HepG2 (cell line): Measurements from ENCODE around the gene DOCK1. TPM values are rescaled to one million over a fixed set of nuclear protein-coding genes. Genes with fewer than 3 reads are reported as not detected.

Experiments
- ATAC-seq: fragments of 200-7000 bp; cut with Tn5 transposase; 3 replicates; pipeline ENCODE4 v1.9.1; 2020; ENCODE audit warnings: mild to moderate bottlenecking, moderate library complexity
- BruUV-seq: library from RNA; stranded (reverse); fragments of 400-500 nt; replicated peaks from 2 replicates; lab custom pipeline; 2021; lab: Mats Ljungman, UMichigan
- CTCF ChIA-PET: fragments of 300-600 bp; formaldehyde crosslinking; extraction: SDS; loops from one replicate; lab custom pipeline; 2021; ENCODE audit warnings: low total read pairs, inconsistent platforms, low intra/inter-chr PET ratio; lab: Yijun Ruan, JAX
- POLR2A ChIA-PET: fragments of 350-600 bp; sonication (Branson Sonifier 250); formaldehyde crosslinking; loops from one replicate; lab custom pipeline; 2020; ENCODE audit warnings: antibody characterized with exemption, inconsistent platforms; lab: Yijun Ruan, JAX
- DNase-seq: peaks from one replicate; pipeline ENCODE4 v3.0.0-alpha.2; 2015; ENCODE audit warnings: low spot score
- FAIRE-seq: peaks from 3 replicates; lab custom pipeline; 2011; peaks lifted over from hg19 to GRCh38; lab: Jason Lieb, UNC
- H2AFZ ChIP-seq: one replicate; pipeline ENCODE4 v1.6.1; 2011; ENCODE audit warnings: low read length, inconsistent platforms
- H3K27ac ChIP-seq: fragments of 300-600 bp; 3 replicates; pipeline ENCODE4 v1.8.0; 2011; ENCODE audit warnings: mixed run types, mild to moderate bottlenecking, mixed read lengths, low read length, inconsistent platforms; ENCODE audit not compliant: insufficient read depth; ENCODE audit errors: extremely low read length
- H3K27me3 ChIP-seq, 2 experiments: fragments of 200-600 bp in 1 of 2; 2 replicates in 1 of 2; 3 replicates in 1 of 2; pipeline versions ENCODE4 v1.6.0 to v1.8.0; 2011; ENCODE audit warnings: low read length in 2 of 2, mild to moderate bottlenecking in 2 of 2, moderate library complexity in 2 of 2, inconsistent platforms in 1 of 2; ENCODE audit not compliant: insufficient read depth in 2 of 2, control insufficient read depth in 1 of 2
- H3K36me3 ChIP-seq, 2 experiments: fragments of 200-600 bp in 1 of 2; replicated peaks in 1 of 2; 2 replicates in 1 of 2; 3 replicates in 1 of 2; pipeline versions ENCODE4 v1.5.1 to v1.8.0; 2011; ENCODE audit warnings: low read length in 2 of 2, inconsistent platforms in 1 of 2; ENCODE audit not compliant: insufficient read depth in 2 of 2, control insufficient read depth in 1 of 2
- H3K4me1 ChIP-seq: 2 replicates; pipeline ENCODE4 v1.5.1; 2012; ENCODE audit warnings: low read length, inconsistent platforms; ENCODE audit not compliant: insufficient read depth
- H3K4me2 ChIP-seq: 2 replicates; pipeline ENCODE4 v1.6.0; 2011; ENCODE audit warnings: low read depth, low read length, inconsistent platforms
- H3K4me3 ChIP-seq, 3 experiments: fragments of 200-600 bp in 1 of 3; sonication (generic), shearing (Covaris generic) in 1 of 3; replicated peaks in 1 of 3; 2 replicates each; pipeline ENCODE4 v1.5.1; 2011 to 2016; ENCODE audit warnings: low read length in 3 of 3, inconsistent platforms in 2 of 3, low read depth in 2 of 3, mild to moderate bottlenecking in 2 of 3, control low read depth in 1 of 3, mixed read lengths in 1 of 3; ENCODE audit not compliant: insufficient read depth in 1 of 3
- H3K79me2 ChIP-seq: one replicate; pipeline ENCODE4 v1.6.1; 2011; ENCODE audit warnings: low read length, inconsistent platforms; ENCODE audit not compliant: insufficient read depth
- H3K9ac ChIP-seq: 2 replicates; pipeline ENCODE4 v1.6.0; 2011; ENCODE audit warnings: mild to moderate bottlenecking, low read depth, low read length, inconsistent platforms; ENCODE audit not compliant: insufficient read depth
- H3K9me3 ChIP-seq: 2 replicates; pipeline ENCODE4 v1.5.1; 2012; ENCODE audit warnings: mild to moderate bottlenecking, low read length
- H4K20me1 ChIP-seq: 2 replicates; pipeline ENCODE4 v1.6.0; 2011; ENCODE audit warnings: inconsistent platforms, mild to moderate bottlenecking, low read length, moderate library complexity; ENCODE audit not compliant: insufficient read depth
- KDM6A ChIP-seq: IDR thresholded peaks from 2 replicates; pipeline ENCODE4 v1.6.1; 2016; ENCODE audit warnings: low read depth
- KLF16 ChIP-seq, 2 experiments: sonication (generic) in 1 of 2; formaldehyde crosslinking in 1 of 2; IDR thresholded peaks; 2 replicates each; pipeline versions ENCODE4 v1.6.1 to v1.8.0; 2016 to 2023; ENCODE audit warnings: missing genetic modification reagents in 2 of 2, missing compliant biosample characterization in 1 of 2
- U2AF2 ChIP-seq: fragments of 200-400 bp; formaldehyde crosslinking; IDR thresholded peaks from 2 replicates; pipeline ENCODE4 v1.6.1; 2017; ENCODE audit warnings: low read depth, mild to moderate bottlenecking, low read length
- ZFP36 ChIP-seq: fragments of 150-350 bp; IDR thresholded peaks from 2 replicates; pipeline ENCODE4 v1.6.1; 2018; ENCODE audit warnings: borderline replicate concordance, low read length, low read depth; ENCODE audit not compliant: partially characterized antibody
- ZKSCAN5 ChIP-seq: sonication (generic); formaldehyde crosslinking; IDR thresholded peaks from 2 replicates; pipeline ENCODE4 v1.5.1; 2020; ENCODE audit warnings: mild to moderate bottlenecking, missing genetic modification reagents
- ZNF761 ChIP-seq: sonication (generic); formaldehyde crosslinking; conservative IDR thresholded peaks from 2 replicates; pipeline ENCODE4 v1.4.0; 2020; ENCODE audit warnings: mild to moderate bottlenecking, missing genetic modification reagents
- WGBS: methylation state at CpG from one replicate; pipeline ENCODE4 v1.1.6; 2017; ENCODE audit warnings: low lambda C conversion rate; 5-methylcytosine and 5-hydroxymethylcytosine counted together
- in situ Hi-C: cut with HindIII; loops from 2 replicates; pipeline ENCODE4 v1.10.0; 2017; ENCODE audit warnings: low pct_unique_long_range_greater_than_20kb; ENCODE audit not compliant: extremely low pct_ligation_motif_present
- intact Hi-C: fragments of 100-400 bp; cut with micrococcal nuclease; formaldehyde crosslinking; loops from one replicate; pipeline ENCODE4 v1.10.0; 2022; ENCODE audit not compliant: unreplicated experiment
- polyA plus RNA-seq, 8 experiments: library from polyadenylated mRNA; depleted of rRNA in 3 of 8; stranded (reverse) in 7 of 8; unstranded in 1 of 8; fragments of >200 nt; fragmentation: Illumina TruSeq in 4 of 8; extraction: Trizol in 4 of 8; gene quantifications; 2 replicates each; pipeline versions ENCODE4 v1.2.1 to v1.2.3, GENCODE V29; 2011 to 2016; ENCODE audit warnings: low read depth in 4 of 8, missing spikeins in 1 of 8, mixed read lengths in 1 of 8; ENCODE audit not compliant: insufficient read depth in 1 of 8
- total RNA-seq, 5 experiments: library from RNA; depleted of rRNA; stranded (reverse); fragments of >200 nt; fragmentation: Illumina TruSeq; extraction: Trizol; gene quantifications; 2 replicates each; pipeline ENCODE4 v1.2.3, GENCODE V29; 2016; ENCODE audit warnings: low read depth in 1 of 5
- TF ChIP-seq, protein P1 (sequence below): sonication (generic); formaldehyde crosslinking; IDR thresholded peaks from 2 replicates; pipeline ENCODE4 v1.4.0; 2020; ENCODE audit warnings: missing genetic modification reagents

DOCK1 gene
- total and polyA plus RNA-seq, 2 of the 13 experiments (the other 11 are each of a cell fraction or from before 2014, with no cell fraction given), result 8.3 to 25.5 TPM

DNA sequence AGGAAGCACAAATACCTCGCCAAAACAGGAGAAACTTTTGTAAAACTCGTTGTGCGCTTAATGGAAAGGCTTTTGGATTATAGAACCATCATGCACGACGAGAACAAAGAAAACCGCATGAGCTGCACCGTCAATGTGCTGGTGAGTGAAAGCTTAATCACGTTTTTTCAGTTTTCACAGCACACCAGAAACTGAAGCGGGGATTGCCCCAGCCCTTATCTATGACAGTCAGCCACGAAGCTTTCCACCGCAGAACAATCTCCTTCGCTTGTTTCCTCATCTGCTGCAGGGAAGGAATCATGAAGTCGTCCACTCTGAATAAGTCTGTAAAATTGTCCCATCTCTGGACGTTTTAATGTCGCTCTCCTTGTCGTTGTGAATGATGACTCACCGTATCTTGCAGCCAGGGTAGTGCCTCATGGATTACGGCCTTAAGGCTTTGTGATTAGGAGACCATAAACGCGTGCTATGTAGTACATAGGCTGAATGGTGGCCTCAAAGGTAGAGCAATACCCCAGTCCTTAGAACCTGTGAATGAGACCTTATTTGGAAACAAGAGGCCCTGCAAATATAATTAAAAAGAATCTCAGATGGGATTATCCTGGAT lies 468.9 kb downstream of the DOCK1 start:
- Histone ChIP-seq H3K79me2 (no peaks in the 10 kb centered on the region), H3K36me3 (peaks cover 5 to 11% of the 10 kb centered on the region in 2 experiments), H3K4me3 (no peak overlapping the region), H3K27me3 (no peaks in the 10 kb centered on the region), H3K9ac (no peak overlapping the region), H3K27ac (no peak overlapping the region), H3K4me1 (no peaks in the 10 kb centered on the region), H3K9me3 (no peaks in the 10 kb centered on the region), H3K4me2 (no peak overlapping the region), H4K20me1 (no peaks in the 10 kb centered on the region), H2AFZ (no peak overlapping the region)
- ChIA-PET CTCF (no interaction called here), POLR2A (no interaction called here)
- DNase-seq (no peak), ATAC-seq (no peak), FAIRE-seq (no peak)
- intact Hi-C loops, result no loop called here
- 96% methylated on average over 20 of the region's 20 CpGs for WGBS
- TF ChIP-seq KLF16 (CRISPR knock-in tag; IDR thresholded peaks at IDR 0.05), result no peak
- TF ChIP-seq, protein P1, sequence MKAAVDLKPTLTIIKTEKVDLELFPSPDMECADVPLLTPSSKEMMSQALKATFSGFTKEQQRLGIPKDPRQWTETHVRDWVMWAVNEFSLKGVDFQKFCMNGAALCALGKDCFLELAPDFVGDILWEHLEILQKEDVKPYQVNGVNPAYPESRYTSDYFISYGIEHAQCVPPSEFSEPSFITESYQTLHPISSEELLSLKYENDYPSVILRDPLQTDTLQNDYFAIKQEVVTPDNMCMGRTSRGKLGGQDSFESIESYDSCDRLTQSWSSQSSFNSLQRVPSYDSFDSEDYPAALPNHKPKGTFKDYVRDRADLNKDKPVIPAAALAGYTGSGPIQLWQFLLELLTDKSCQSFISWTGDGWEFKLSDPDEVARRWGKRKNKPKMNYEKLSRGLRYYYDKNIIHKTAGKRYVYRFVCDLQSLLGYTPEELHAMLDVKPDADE, result no peak
- BruUV-seq, result no TSS peak
- in situ Hi-C loops, result no loop called here

DNA sequence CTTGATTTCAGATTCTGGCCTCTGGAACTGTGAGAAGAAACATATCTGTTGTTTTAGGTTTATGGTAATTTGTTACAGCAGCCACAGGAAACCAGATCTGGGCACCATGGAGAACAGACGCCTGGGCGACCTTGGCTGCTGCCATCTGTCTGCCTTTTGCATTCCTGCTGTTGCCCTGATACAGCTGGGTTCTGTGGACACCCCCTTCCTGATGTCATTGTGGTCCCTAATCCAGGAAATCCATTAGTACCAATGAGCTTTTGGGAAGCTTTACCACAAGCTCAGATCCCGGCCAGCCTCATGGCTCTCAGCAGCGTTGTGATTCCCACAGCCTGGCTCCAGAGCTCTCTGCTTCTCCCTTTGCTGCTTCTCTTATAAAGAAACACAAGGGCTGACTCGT lies 469.7 kb downstream of the DOCK1 start:
- intact Hi-C loops, result no loop called here
- no peaks in the 10 kb centered on the region for H3K27me3 ChIP-seq
- no peak overlapping the region for H3K27ac ChIP-seq
- no peak overlapping the region for H3K4me3 ChIP-seq
- no peak overlapping the region for H2AFZ ChIP-seq
- no peak for DNase-seq
- H3K4me2 ChIP-seq, result no peak overlapping the region
- H3K36me3 ChIP-seq, result peaks cover 5 to 11% of the 10 kb centered on the region in 2 experiments
- no peak for TF ChIP-seq U2AF2
- TF ChIP-seq KDM6A (CRISPR knock-in tag), result no peak
- no peak for TF ChIP-seq ZNF761
- TF ChIP-seq ZFP36, result no peak
- no peak for TF ChIP-seq ZKSCAN5 (CRISPR knock-in tag)
- TF ChIP-seq, all 625 proteins: peak for 0
- ChIA-PET CTCF (no interaction called here), POLR2A (no interaction called here)
- Histone ChIP-seq H3K9me3 (no peaks in the 10 kb centered on the region), H4K20me1 (no peaks in the 10 kb centered on the region), H3K79me2 (no peaks in the 10 kb centered on the region), H3K4me1 (no peaks in the 10 kb centered on the region), H3K9ac (no peak overlapping the region)
- 96% methylated on average over 5 of the region's 5 CpGs for WGBS
- in situ Hi-C loops, result no loop called here
- ATAC-seq (no peak), FAIRE-seq (no peak)
- no TSS peak for BruUV-seq
